K562 (cell line): ENCODE data around the gene DLG4. TPM values are rescaled to one million over a fixed set of nuclear protein-coding genes. Genes with fewer than 3 reads are reported as not detected.

Experiments
- CREM ChIP-seq: IDR thresholded peaks from 2 replicates; pipeline ENCODE4 v1.6.1; 2014; ENCODE audit warnings: antibody characterized with exemption, low read depth
- CTBP1 ChIP-seq: fragments of 450-650 bp; IDR thresholded peaks from 2 replicates; pipeline ENCODE4 v1.6.1; 2016; ENCODE audit warnings: borderline replicate concordance
- ELF4 ChIP-seq: fragments of 450-650 bp; formaldehyde crosslinking; IDR thresholded peaks from 2 replicates; pipeline ENCODE4 v1.4.0; 2022; ENCODE audit warnings: missing genetic modification characterization
- HDAC2 ChIP-seq: fragments of 450-650 bp; IDR thresholded peaks from 2 replicates; pipeline ENCODE4 v1.6.1; 2016; ENCODE audit warnings: mild to moderate bottlenecking
- HMGN3 ChIP-seq: IDR thresholded peaks from 2 replicates; pipeline ENCODE4 v1.6.1; 2011; ENCODE audit warnings: borderline replicate concordance, low read depth, mild to moderate bottlenecking, mixed read lengths, low read length; ENCODE audit not compliant: insufficient read length; ENCODE audit errors: extremely low read depth
- MYC ChIP-seq, 2 experiments: fragments of 250-450 bp in 1 of 2; sonication (Bioruptor Pico) in 1 of 2; IDR thresholded peaks; 2 replicates each; pipeline versions ENCODE4 v1.5.1 to v1.6.1; 2012 to 2021; ENCODE audit warnings: low read depth in 2 of 2, borderline replicate concordance in 1 of 2, improper control_type of control experiment in 1 of 2, low read length in 1 of 2, mild to moderate bottlenecking in 1 of 2, moderate library complexity in 1 of 2
- RB1 ChIP-seq: fragments of 450-650 bp; IDR thresholded peaks from 2 replicates; pipeline ENCODE4 v1.6.1; 2017; ENCODE audit warnings: low read depth, mild to moderate bottlenecking
- RCOR1 ChIP-seq, 2 experiments: IDR thresholded peaks; 2 replicates each; pipeline ENCODE4 v1.6.1; 2012; ENCODE audit warnings: low read depth in 2 of 2, low read length in 2 of 2, borderline replicate concordance in 1 of 2, improper control_type of control experiment in 1 of 2
- SIX5 ChIP-seq, 2 experiments: IDR thresholded peaks; 2 replicates each; pipeline ENCODE4 v1.6.1; 2011; ENCODE audit warnings: low read length in 2 of 2, borderline replicate concordance in 1 of 2, low read depth in 1 of 2, mild to moderate bottlenecking in 1 of 2, moderate library complexity in 1 of 2; ENCODE audit not compliant: insufficient read depth in 1 of 2
- SP1 ChIP-seq: sonication (generic); formaldehyde crosslinking; IDR thresholded peaks from 2 replicates; pipeline ENCODE4 v1.8.1; 2022; ENCODE audit warnings: mild to moderate bottlenecking, missing genetic modification reagents
- ZBTB7A ChIP-seq: IDR thresholded peaks from 2 replicates; pipeline ENCODE4 v1.6.1; 2011; ENCODE audit warnings: low read depth, mild to moderate bottlenecking, low read length, moderate library complexity, borderline replicate concordance; ENCODE audit not compliant: control insufficient read depth
- ZFP30 ChIP-seq: fragments of 250-450 bp; sonication (Bioruptor Pico); IDR thresholded peaks from 2 replicates; pipeline ENCODE4 v1.8.0; 2022; ENCODE audit warnings: moderate library complexity, mild to moderate bottlenecking, inconsistent platforms, borderline replicate concordance
- ZKSCAN1 ChIP-seq: fragments of 150-350 bp; IDR thresholded peaks from 2 replicates; pipeline ENCODE4 v1.6.1; 2016; ENCODE audit warnings: low read depth, low read length
- ZNF324 ChIP-seq: fragments of 250-450 bp; sonication (Bioruptor Pico); IDR thresholded peaks from 2 replicates; pipeline ENCODE4 v1.4.0; 2020; ENCODE audit warnings: mild to moderate bottlenecking
- ZNF583 ChIP-seq: fragments of 250-450 bp; sonication (Bioruptor Pico); IDR thresholded peaks from 2 replicates; pipeline ENCODE4 v1.4.0; 2020
- ZNF609 ChIP-seq: sonication (generic); formaldehyde crosslinking; IDR thresholded peaks from 2 replicates; pipeline ENCODE4 v1.8.1; 2023; ENCODE audit warnings: missing genetic modification reagents, mild to moderate bottlenecking, borderline replicate concordance
- polyA plus RNA-seq, 8 experiments: library from polyadenylated mRNA; depleted of rRNA in 4 of 8; stranded (reverse) in 5 of 8; unstranded in 3 of 8; fragments of >200 nt; fragmentation: Nextera tagmentation in 2 of 8; fragmentation: Illumina TruSeq in 1 of 8; extraction: Ambion mirVana in 2 of 8; extraction: Trizol in 1 of 8; gene quantifications; 2 replicates each; pipeline versions ENCODE4 v1.2.1 to v1.2.3, GENCODE V29; 2011 to 2014; ENCODE audit warnings: inconsistent platforms in 1 of 8, missing spikeins in 1 of 8
- total RNA-seq, 7 experiments: library from RNA; depleted of rRNA in 6 of 7; stranded (reverse); fragments of >200 nt in 6 of 7; fragmentation: Illumina TruSeq in 2 of 7; extraction: Trizol in 2 of 7; gene quantifications; 2 replicates each; pipeline versions ENCODE4 v1.2.1 to v1.2.3, GENCODE V29; 2011 to 2021; ENCODE audit warnings: low replicate concordance in 1 of 7
- TF ChIP-seq, protein P1 (sequence below): fragments of 450-650 bp; IDR thresholded peaks from 2 replicates; pipeline ENCODE4 v1.6.1; 2016
- TF ChIP-seq, protein P2 (sequence below): fragments of 450-650 bp; IDR thresholded peaks from 2 replicates; pipeline ENCODE4 v1.6.1; 2016; ENCODE audit warnings: antibody characterized with exemption
- TF ChIP-seq, protein P3 (sequence below): fragments of 250-450 bp; sonication (Bioruptor Pico); IDR thresholded peaks from 2 replicates; pipeline ENCODE4 v1.8.0; 2021; ENCODE audit warnings: moderate library complexity, mild to moderate bottlenecking, inconsistent platforms

DLG4 gene
- total and polyA plus RNA-seq, 9 of the 15 experiments (the other 6 are each of a cell fraction or from before 2014, with no cell fraction given), result 0.03 to 12.0 (median 4.1) TPM

GRCh38 chr17:7214300-7215135 lies 5.1 kb downstream of the DLG4 start (continued):
- TF ChIP-seq ZNF583 (CRISPR knock-in tag), result no peak
- no peak for TF ChIP-seq ELF4 (CRISPR knock-in tag)
- TF ChIP-seq ZFP30 (CRISPR knock-in tag), result no peak
- TF ChIP-seq, protein P1, sequence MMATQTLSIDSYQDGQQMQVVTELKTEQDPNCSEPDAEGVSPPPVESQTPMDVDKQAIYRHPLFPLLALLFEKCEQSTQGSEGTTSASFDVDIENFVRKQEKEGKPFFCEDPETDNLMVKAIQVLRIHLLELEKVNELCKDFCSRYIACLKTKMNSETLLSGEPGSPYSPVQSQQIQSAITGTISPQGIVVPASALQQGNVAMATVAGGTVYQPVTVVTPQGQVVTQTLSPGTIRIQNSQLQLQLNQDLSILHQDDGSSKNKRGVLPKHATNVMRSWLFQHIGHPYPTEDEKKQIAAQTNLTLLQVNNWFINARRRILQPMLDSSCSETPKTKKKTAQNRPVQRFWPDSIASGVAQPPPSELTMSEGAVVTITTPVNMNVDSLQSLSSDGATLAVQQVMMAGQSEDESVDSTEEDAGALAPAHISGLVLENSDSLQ, result peak; percentile 85
- TF ChIP-seq ZNF324 (CRISPR knock-in tag), result no peak
- peak in 1 of 2 experiments; percentile 35; a peak in 1 of 4 replicates for TF ChIP-seq RCOR1 (IDR thresholded peaks at IDR 0.05; ENCODE audit: borderline replicate concordance in 1 of 2, low read depth in 2 of 2, low read length in 2 of 2)
- TF ChIP-seq ZKSCAN1, result peak; percentile 31; the same call in 1 of the 2 replicates
- TF ChIP-seq CTBP1, result peak; percentile 86; the same call in 1 of the 2 replicates
- peak; percentile 30; the same call in 1 of the 2 replicates for TF ChIP-seq ZNF609 (CRISPR knock-in tag)
- TF ChIP-seq, protein P2, sequence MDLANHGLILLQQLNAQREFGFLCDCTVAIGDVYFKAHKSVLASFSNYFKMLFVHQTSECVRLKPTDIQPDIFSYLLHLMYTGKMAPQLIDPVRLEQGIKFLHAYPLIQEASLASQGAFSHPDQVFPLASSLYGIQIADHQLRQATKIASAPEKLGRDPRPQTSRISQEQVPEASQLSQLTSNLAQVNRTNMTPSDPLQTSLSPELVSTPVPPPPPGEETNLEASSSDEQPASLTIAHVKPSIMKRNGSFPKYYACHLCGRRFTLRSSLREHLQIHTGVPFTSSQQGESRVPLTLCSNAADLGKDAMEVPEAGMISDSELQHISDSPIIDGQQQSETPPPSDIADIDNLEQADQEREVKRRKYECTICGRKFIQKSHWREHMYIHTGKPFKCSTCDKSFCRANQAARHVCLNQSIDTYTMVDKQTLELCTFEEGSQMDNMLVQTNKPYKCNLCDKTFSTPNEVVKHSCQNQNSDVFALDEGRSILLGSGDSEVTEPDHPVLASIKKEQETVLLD, result no peak
- TF ChIP-seq, protein P3, sequence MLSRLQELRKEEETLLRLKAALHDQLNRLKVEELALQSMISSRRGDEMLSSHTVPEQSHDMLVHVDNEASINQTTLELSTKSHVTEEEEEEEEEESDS (CRISPR knock-in tag), result no peak
- TF ChIP-seq RB1, result peak; percentile 20; the same call in 1 of the 2 replicates
- TF ChIP-seq ZBTB7A, result peak; percentile 35; the same call in 1 of the 2 replicates
- peak; percentile 15; the same call in 1 of the 2 replicates for TF ChIP-seq CREM
- TF ChIP-seq HMGN3, result peak; percentile 36
- TF ChIP-seq SP1 (CRISPR knock-in tag), result peak; percentile 84
- TF ChIP-seq HDAC2, result peak; percentile 86
- TF ChIP-seq MYC (IDR thresholded peaks at IDR 0.05; ENCODE audit: low read depth, low read length), result peak; percentile 66; the same call in 1 of the 2 replicates
- no peak for TF ChIP-seq MYC (CRISPR knock-in tag; IDR thresholded peaks at IDR 0.05; ENCODE audit: borderline replicate concordance, low read depth)
- peak in 1 of 2 experiments; percentile 93; a peak in 3 of 4 replicates for TF ChIP-seq SIX5 (IDR thresholded peaks at IDR 0.05; ENCODE audit: borderline replicate concordance in 1 of 2, insufficient read depth in 1 of 2, low read depth in 1 of 2, low read length in 2 of 2)
